CD4-positive, alpha-beta T cell treated with Interleukin-6 for 4 hours (primary cell): ENCODE measurements around the gene CD46.
"Not testable (repeated sequence)": the region's sequence is repeated elsewhere in the genome, so short reads cannot be mapped to it uniquely, and the experiment has no call there.

Source experiments
- DNase-seq: peaks from one replicate; pipeline ENCODE4 v3.0.0-alpha.2; 2020; ENCODE audit warnings: mixed read lengths

Gene CD46

GRCh38 chr1:207752456-207752998 is 673 bp downstream of the CD46 start:
- peak; percentile 17 for DNase-seq

- DNase-seq, result no peak
Measured at GRCh38 chr1:207753611-207754010, 1.8 kb downstream of the CD46 start.

GRCh38 chr1:207754011-207754410 is 2.2 kb downstream of the CD46 start:
- DNase-seq, result no peak

GRCh38 chr1:207754974-207755700 is 3.3 kb downstream of the CD46 start:
- no peak for DNase-seq

GRCh38 chr1:207755846-207756693 is 4.2 kb downstream of the CD46 start:
- no peak for DNase-seq

- no peak for DNase-seq
Measured at GRCh38 chr1:207762622-207763021, 10.8 kb downstream of the CD46 start.

GRCh38 chr1:207763091-207763490 is 11.2 kb downstream of the CD46 start:
- DNase-seq, result no peak

GRCh38 chr1:207763972-207764371 is 12.1 kb downstream of the CD46 start:
- DNase-seq, result no peak

- no peak for DNase-seq
Measured at GRCh38 chr1:207766569-207766968, 14.7 kb downstream of the CD46 start.

- DNase-seq, result not testable (repeated sequence)
Measured at GRCh38 chr1:207770514-207770913, 18.7 kb downstream of the CD46 start.

GRCh38 chr1:207776045-207776444 is 24.2 kb downstream of the CD46 start:
- DNase-seq, result not testable (repeated sequence)

GRCh38 chr1:207777412-207777811 is 25.6 kb downstream of the CD46 start:
- not testable (repeated sequence) for DNase-seq

GRCh38 chr1:207779008-207779407 is 27.2 kb downstream of the CD46 start:
- DNase-seq, result no peak

GRCh38 chr1:207781312-207781711 is 29.5 kb downstream of the CD46 start:
- no peak for DNase-seq

- DNase-seq, result no peak
Measured at GRCh38 chr1:207787776-207788175, 35.9 kb downstream of the CD46 start.

- DNase-seq, result no peak
Measured at GRCh38 chr1:207789386-207789785, 37.5 kb downstream of the CD46 start.

- no peak for DNase-seq
Measured at GRCh38 chr1:207789792-207790787, 38.2 kb downstream of the CD46 start.

GRCh38 chr1:207791290-207791689 is 39.4 kb downstream of the CD46 start:
- no peak for DNase-seq

GRCh38 chr1:207793327-207793726 is 41.5 kb downstream of the CD46 start:
- no peak for DNase-seq

- no peak for DNase-seq
Measured at GRCh38 chr1:207794861-207795260, 43.0 kb downstream of the CD46 start.

- DNase-seq, result peak; percentile 84
Measured at GRCh38 chr1:207797229-207797973, 45.5 kb downstream of the CD46 start.

GRCh38 chr1:207798847-207799246 is 47.0 kb downstream of the CD46 start:
- DNase-seq, result no peak
